ENCODE measurements around the gene NCKAP5L. TPM values are rescaled to one million over a fixed set of nuclear protein-coding genes. Genes with fewer than 3 reads are reported as not detected.

NCKAP5L gene
- total and polyA plus RNA-seq, 2 donors (not counting 3 experiments of a cell fraction or from before 2014, with no cell fraction given): 17.4 to 46.1 TPM

DNA sequence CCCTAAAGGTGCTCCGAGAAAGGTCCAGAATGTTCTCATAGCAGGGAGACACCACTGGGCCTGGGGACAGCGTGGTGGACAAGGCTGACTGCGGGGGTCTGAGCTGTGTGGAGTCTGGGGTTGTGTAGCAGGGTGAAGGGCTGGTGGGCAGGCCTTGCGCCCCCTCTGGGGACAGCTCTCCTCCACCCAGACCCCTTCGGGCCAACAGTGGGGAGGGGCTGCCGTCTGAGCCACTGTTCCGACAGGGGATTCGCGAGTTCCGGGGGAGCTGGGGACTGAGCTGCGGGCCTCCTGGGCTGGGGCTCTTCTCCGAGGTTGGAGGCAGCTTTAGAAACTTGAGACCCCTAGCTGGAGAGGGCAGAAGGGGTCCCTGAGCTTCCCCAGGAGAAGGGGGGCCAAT is 32.1 kb downstream of the NCKAP5L start:
- no peaks in the 10 kb centered on the region for H3K4me1 ChIP-seq (ENCODE audit: control insufficient read depth, extremely low read depth, insufficient read depth, low read length)
- H2AFZ ChIP-seq (ENCODE audit: low read depth, low read length): no peak overlapping the region
- no peak overlapping the region for H3K27ac ChIP-seq (ENCODE audit: insufficient read depth, low read depth, low read length)
- H3K36me3 ChIP-seq (ENCODE audit: control insufficient read depth in 2 of 2, extremely low read depth in 1 of 2, insufficient read depth in 2 of 2, low read length in 2 of 2): peaks cover 2 to 48% of the 10 kb centered on the region in 2 experiments
- no peak overlapping the region for H3K4me3 ChIP-seq (replicated peaks in 1 of 3; ENCODE audit: insufficient read depth in 1 of 3, low read depth in 1 of 3, low read length in 3 of 3)
- H3K9ac ChIP-seq (replicated peaks; ENCODE audit: extremely low read depth, insufficient read depth, low read length): no peak overlapping the region
- DNase-seq (ENCODE audit: low read depth, low spot score) (no peak), FAIRE-seq (no peak)
- TF ChIP-seq POLR2AphosphoS5 (IDR thresholded peaks at IDR 0.05; ENCODE audit: insufficient read depth, low read depth, low read length): no peak
- TF ChIP-seq MYC (IDR thresholded peaks at IDR 0.05; ENCODE audit: low read depth, low read length): no peak
- TF ChIP-seq GATA2 (IDR thresholded peaks at IDR 0.05; ENCODE audit: insufficient read depth, insufficient read length, low read depth, low read length): no peak
- TF ChIP-seq EZH2 (IDR thresholded peaks at IDR 0.05; ENCODE audit: borderline replicate concordance, low read depth, low read length, severe bottlenecking): no peak
- TF ChIP-seq, protein P1, sequence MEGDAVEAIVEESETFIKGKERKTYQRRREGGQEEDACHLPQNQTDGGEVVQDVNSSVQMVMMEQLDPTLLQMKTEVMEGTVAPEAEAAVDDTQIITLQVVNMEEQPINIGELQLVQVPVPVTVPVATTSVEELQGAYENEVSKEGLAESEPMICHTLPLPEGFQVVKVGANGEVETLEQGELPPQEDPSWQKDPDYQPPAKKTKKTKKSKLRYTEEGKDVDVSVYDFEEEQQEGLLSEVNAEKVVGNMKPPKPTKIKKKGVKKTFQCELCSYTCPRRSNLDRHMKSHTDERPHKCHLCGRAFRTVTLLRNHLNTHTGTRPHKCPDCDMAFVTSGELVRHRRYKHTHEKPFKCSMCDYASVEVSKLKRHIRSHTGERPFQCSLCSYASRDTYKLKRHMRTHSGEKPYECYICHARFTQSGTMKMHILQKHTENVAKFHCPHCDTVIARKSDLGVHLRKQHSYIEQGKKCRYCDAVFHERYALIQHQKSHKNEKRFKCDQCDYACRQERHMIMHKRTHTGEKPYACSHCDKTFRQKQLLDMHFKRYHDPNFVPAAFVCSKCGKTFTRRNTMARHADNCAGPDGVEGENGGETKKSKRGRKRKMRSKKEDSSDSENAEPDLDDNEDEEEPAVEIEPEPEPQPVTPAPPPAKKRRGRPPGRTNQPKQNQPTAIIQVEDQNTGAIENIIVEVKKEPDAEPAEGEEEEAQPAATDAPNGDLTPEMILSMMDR (IDR thresholded peaks at IDR 0.05; ENCODE audit: extremely low read depth in 1 of 2, insufficient read depth in 1 of 2, low read depth in 1 of 2, low read length in 2 of 2): no peak
- TF ChIP-seq, protein P2, sequence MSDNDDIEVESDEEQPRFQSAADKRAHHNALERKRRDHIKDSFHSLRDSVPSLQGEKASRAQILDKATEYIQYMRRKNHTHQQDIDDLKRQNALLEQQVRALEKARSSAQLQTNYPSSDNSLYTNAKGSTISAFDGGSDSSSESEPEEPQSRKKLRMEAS (IDR thresholded peaks at IDR 0.05; ENCODE audit: insufficient read depth, insufficient read length): no peak
- TF ChIP-seq FOS (IDR thresholded peaks at IDR 0.05; ENCODE audit: borderline replicate concordance, insufficient read depth, low read length): no peak
- no peak for TF ChIP-seq JUN (IDR thresholded peaks at IDR 0.05; ENCODE audit: borderline replicate concordance, insufficient read depth, insufficient read length, low read depth)
- TF ChIP-seq POLR2A (IDR thresholded peaks at IDR 0.05; ENCODE audit: low read depth, low read length): no peak
- no TSS peak for BruUV-seq (replicated peaks)
- H4K20me1 ChIP-seq (replicated peaks; ENCODE audit: control insufficient read depth, extremely low read depth, insufficient read depth, low read length): no peaks in the 10 kb centered on the region
- no peaks in the 10 kb centered on the region for H3K27me3 ChIP-seq (ENCODE audit: control insufficient read depth in 2 of 2, insufficient read depth in 2 of 2, low read length in 2 of 2)
- intact Hi-C loops (cut with micrococcal nuclease): no loop called here
- dilution Hi-C loops (cut with MboI; ENCODE audit: extremely low pct_ligation_motif_present, low sequenced_read_pairs): no loop called here
- ChIA-PET POLR2A (no interaction called here), CTCF (interaction anchor here (1.2 to 1.7 kb wide), 3 partner anchors 13 to 43 kb away, joined by 3 to 6 read pairs (median 3); no protein-coding TSS in a partner anchor)
- no peaks in the 10 kb centered on the region for H3K9me1 ChIP-seq (replicated peaks; ENCODE audit: control insufficient read depth, extremely low read depth, insufficient read depth, low read length)
- no peak overlapping the region for H3K4me2 ChIP-seq (ENCODE audit: insufficient read depth, low read length)
- H3K79me2 ChIP-seq (ENCODE audit: control insufficient read depth, insufficient read depth, low read length): no peaks in the 10 kb centered on the region
- H3K9me3 ChIP-seq (replicated peaks; ENCODE audit: control insufficient read depth, insufficient read depth, low read length): no peaks in the 10 kb centered on the region
